ENCODE measurements around the gene FAM110C.

GRCh38 chr2:25543-25942 lies 20.8 kb downstream of the FAM110C start:
- TF ChIP-seq, protein P1, sequence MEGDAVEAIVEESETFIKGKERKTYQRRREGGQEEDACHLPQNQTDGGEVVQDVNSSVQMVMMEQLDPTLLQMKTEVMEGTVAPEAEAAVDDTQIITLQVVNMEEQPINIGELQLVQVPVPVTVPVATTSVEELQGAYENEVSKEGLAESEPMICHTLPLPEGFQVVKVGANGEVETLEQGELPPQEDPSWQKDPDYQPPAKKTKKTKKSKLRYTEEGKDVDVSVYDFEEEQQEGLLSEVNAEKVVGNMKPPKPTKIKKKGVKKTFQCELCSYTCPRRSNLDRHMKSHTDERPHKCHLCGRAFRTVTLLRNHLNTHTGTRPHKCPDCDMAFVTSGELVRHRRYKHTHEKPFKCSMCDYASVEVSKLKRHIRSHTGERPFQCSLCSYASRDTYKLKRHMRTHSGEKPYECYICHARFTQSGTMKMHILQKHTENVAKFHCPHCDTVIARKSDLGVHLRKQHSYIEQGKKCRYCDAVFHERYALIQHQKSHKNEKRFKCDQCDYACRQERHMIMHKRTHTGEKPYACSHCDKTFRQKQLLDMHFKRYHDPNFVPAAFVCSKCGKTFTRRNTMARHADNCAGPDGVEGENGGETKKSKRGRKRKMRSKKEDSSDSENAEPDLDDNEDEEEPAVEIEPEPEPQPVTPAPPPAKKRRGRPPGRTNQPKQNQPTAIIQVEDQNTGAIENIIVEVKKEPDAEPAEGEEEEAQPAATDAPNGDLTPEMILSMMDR (IDR thresholded peaks at IDR 0.05; ENCODE audit: low read length): no peak
- TF ChIP-seq EZH2 (IDR thresholded peaks at IDR 0.05; ENCODE audit: borderline replicate concordance, low read length): no peak

All from OCI-LY1 (cell line).